Measurements from ENCODE around the gene GLI1.
A peak's percentile ranks its signal among the peaks of the same experiment; 100 is the strongest.
"Not testable (repeated sequence)": the region's sequence is repeated elsewhere in the genome, so short reads cannot be mapped to it uniquely, and the experiment has no call there.

GLI1 gene

GRCh38 chr12:57459750-57460467, at the start of gene GLI1:
GLI1 (plus strand) TSS chr12:57459785; CDS start chr12:57463692, 3,907 bp downstream.
- TF ChIP-seq EZH2phosphoT487 (IDR thresholded peaks at IDR 0.05; ENCODE audit: low read depth): no peak
- TF ChIP-seq CTCF (IDR thresholded peaks at IDR 0.05; ENCODE audit: low read depth, low read length): no peak
- Histone ChIP-seq H3K9me3 (ENCODE audit: insufficient read depth, low read length) (no peaks in the 10 kb centered on the region), H4K20me1 (ENCODE audit: insufficient read depth, low read length) (no peaks in the 10 kb centered on the region), H3K4me2 (ENCODE audit: low read length) (peak within 1 kb of the TSS; percentile 79), H3K27ac (ENCODE audit: low read length) (peak within 1 kb of the TSS; percentile 81), H3K27me3 (ENCODE audit: low read depth, low read length) (peaks cover 9% of the 10 kb centered on the region), H2AFZ (ENCODE audit: low read depth, low read length) (peak within 1 kb of the TSS; percentile 73), H3K9ac (ENCODE audit: low read length) (peak within 1 kb of the TSS; percentile 91), H3K79me2 (ENCODE audit: low read length) (no peaks in the 10 kb centered on the region), H3K36me3 (replicated peaks; ENCODE audit: low read depth, low read length) (no peaks in the 10 kb centered on the region), H3K4me1 (ENCODE audit: low read length) (peaks cover 46% of the 10 kb centered on the region), H3K4me3 (ENCODE audit: low read length) (peak within 1 kb of the TSS; percentile 78)

GRCh38 chr12:57410534-57410933, 49.1 kb upstream of the GLI1 start:
- TF ChIP-seq EZH2phosphoT487 (IDR thresholded peaks at IDR 0.05; ENCODE audit: low read depth): no peak
- TF ChIP-seq CTCF (IDR thresholded peaks at IDR 0.05; ENCODE audit: low read depth, low read length): no peak
- Histone ChIP-seq H3K27me3 (ENCODE audit: low read depth, low read length) (no peaks in the 10 kb centered on the region), H3K79me2 (ENCODE audit: low read length) (0 out of 2 replicates have a peak, but pooled peaks cover 5% of the 10 kb centered on the region), H3K4me3 (ENCODE audit: low read length) (no peak overlapping the region), H3K9me3 (ENCODE audit: insufficient read depth, low read length) (no peaks in the 10 kb centered on the region), H3K4me2 (ENCODE audit: low read length) (no peak overlapping the region), H3K4me1 (ENCODE audit: low read length) (peaks cover 3% of the 10 kb centered on the region; the same call in 1 of the 2 replicates), H2AFZ (ENCODE audit: low read depth, low read length) (no peak overlapping the region), H3K27ac (ENCODE audit: low read length) (no peak overlapping the region), H4K20me1 (ENCODE audit: insufficient read depth, low read length) (0 out of 2 replicates have a peak, but pooled peaks cover 2% of the 10 kb centered on the region), H3K36me3 (replicated peaks; ENCODE audit: low read depth, low read length) (no peaks in the 10 kb centered on the region), H3K9ac (ENCODE audit: low read length) (no peak overlapping the region)

GRCh38 chr12:57414160-57414559, 45.4 kb upstream of the GLI1 start:
- not testable (repeated sequence) for H3K4me3 ChIP-seq (ENCODE audit: low read length); H3K27me3 ChIP-seq (ENCODE audit: low read depth, low read length); H4K20me1 ChIP-seq (ENCODE audit: insufficient read depth, low read length); H3K4me1 ChIP-seq (ENCODE audit: low read length); H3K4me2 ChIP-seq (ENCODE audit: low read length); H3K9me3 ChIP-seq (ENCODE audit: insufficient read depth, low read length); H3K36me3 ChIP-seq (replicated peaks; ENCODE audit: low read depth, low read length); H3K79me2 ChIP-seq (ENCODE audit: low read length); H3K27ac ChIP-seq (ENCODE audit: low read length); H2AFZ ChIP-seq (ENCODE audit: low read depth, low read length); H3K9ac ChIP-seq (ENCODE audit: low read length)

- H3K27ac ChIP-seq (ENCODE audit: low read length): no peak overlapping the region
- no peaks in the 10 kb centered on the region for H3K36me3 ChIP-seq (replicated peaks; ENCODE audit: low read depth, low read length)
- no peak overlapping the region for H2AFZ ChIP-seq (ENCODE audit: low read depth, low read length)
- no peak overlapping the region for H3K4me3 ChIP-seq (ENCODE audit: low read length)
- peaks cover 6% of the 10 kb centered on the region; the same call in 1 of the 2 replicates for H3K4me1 ChIP-seq (ENCODE audit: low read length)
- H3K4me2 ChIP-seq (ENCODE audit: low read length): no peak overlapping the region
- TF ChIP-seq CTCF (IDR thresholded peaks at IDR 0.05; ENCODE audit: low read depth, low read length) (no peak), EZH2phosphoT487 (IDR thresholded peaks at IDR 0.05; ENCODE audit: low read depth) (no peak)
- no peaks in the 10 kb centered on the region for H3K27me3 ChIP-seq (ENCODE audit: low read depth, low read length)
- peaks cover 7% of the 10 kb centered on the region; the same call in 1 of the 2 replicates for H4K20me1 ChIP-seq (ENCODE audit: insufficient read depth, low read length)
- H3K9ac ChIP-seq (ENCODE audit: low read length): no peak overlapping the region
- peaks cover 6% of the 10 kb centered on the region; the same call in 1 of the 2 replicates for H3K79me2 ChIP-seq (ENCODE audit: low read length)
- no peaks in the 10 kb centered on the region for H3K9me3 ChIP-seq (ENCODE audit: insufficient read depth, low read length)
These were observed 44.5 kb upstream of the GLI1 start for GRCh38 chr12:57415088-57415487.
